Liver (tissue), 9 donors: ENCODE measurements around the gene SSR3. TPM values are rescaled to one million over a fixed set of nuclear protein-coding genes. Genes with fewer than 3 reads are reported as not detected.
"Not testable (repeated sequence)": the region's sequence is repeated elsewhere in the genome, so short reads cannot be mapped to it uniquely, and the experiment has no call there.

Source experiments
- DNase-seq: peaks from one replicate; pipeline ENCODE4 v3.0.0-alpha.2; 2017; ENCODE audit warnings: low spot score
- H3K27ac ChIP-seq, 2 donors: one replicate each; pipeline ENCODE4 v1.7.0; 2013; ENCODE audit warnings: inconsistent platforms in 2 of 2, low read length in 2 of 2, control low read depth in 1 of 2, low read depth in 1 of 2, mild to moderate bottlenecking in 1 of 2
- H3K27me3 ChIP-seq, 4 donors: one replicate each; pipeline versions ENCODE4 v1.6.1 to v1.7.0; 2013; ENCODE audit warnings: low read length in 3 of 4, inconsistent platforms in 1 of 4, mild to moderate bottlenecking in 1 of 4, moderate library complexity in 1 of 4; ENCODE audit not compliant: control insufficient read depth in 4 of 4, insufficient read depth in 4 of 4
- H3K36me3 ChIP-seq, 4 donors: one replicate each; pipeline versions ENCODE4 v1.6.1 to v1.7.0; 2013; ENCODE audit warnings: low read length in 3 of 4, mild to moderate bottlenecking in 3 of 4, low read depth in 1 of 4, moderate library complexity in 1 of 4; ENCODE audit not compliant: control insufficient read depth in 4 of 4, insufficient read depth in 3 of 4
- H3K4me1 ChIP-seq, 4 donors: one replicate each; pipeline versions ENCODE4 v1.6.1 to v1.7.0; 2013; ENCODE audit warnings: low read length in 3 of 4, mild to moderate bottlenecking in 3 of 4, moderate library complexity in 1 of 4; ENCODE audit not compliant: control insufficient read depth in 4 of 4, insufficient read depth in 4 of 4
- H3K4me3 ChIP-seq, 3 donors: one replicate each; pipeline versions ENCODE4 v1.6.1 to v1.7.0; 2013; ENCODE audit warnings: low read length in 3 of 3, control low read depth in 1 of 3, low read depth in 1 of 3, mild to moderate bottlenecking in 1 of 3
- H3K9ac ChIP-seq, 2 donors: one replicate each; pipeline ENCODE4 v1.7.0; 2013; ENCODE audit warnings: low read length in 2 of 2, mild to moderate bottlenecking in 2 of 2, moderate library complexity in 2 of 2, control low read depth in 1 of 2, low read depth in 1 of 2
- H3K9me3 ChIP-seq, 4 donors: one replicate each; pipeline versions ENCODE4 v1.6.1 to v1.7.0; 2013; ENCODE audit warnings: low read length in 3 of 4; ENCODE audit not compliant: control insufficient read depth in 4 of 4
- EGR1 ChIP-seq, 2 donors: IDR thresholded peaks; 2 replicates each; pipeline ENCODE4 v1.6.1; 2016 to 2018; ENCODE audit warnings: antibody characterized with exemption in 2 of 2, low read depth in 2 of 2
- FOXA1 ChIP-seq: IDR thresholded peaks from 2 replicates; pipeline ENCODE4 v1.6.1; 2016; ENCODE audit warnings: antibody characterized with exemption
- GABPA ChIP-seq, 2 donors: IDR thresholded peaks in 1 of 2; conservative IDR thresholded peaks in 1 of 2; 2 replicates each; pipeline ENCODE4 v1.6.1; 2016; ENCODE audit warnings: antibody characterized with exemption in 2 of 2, mild to moderate bottlenecking in 1 of 2, moderate library complexity in 1 of 2
- HNF4A ChIP-seq, 2 donors: conservative IDR thresholded peaks; 2 replicates each; pipeline ENCODE4 v1.6.1; 2016; ENCODE audit warnings: antibody characterized with exemption in 2 of 2, mild to moderate bottlenecking in 2 of 2
- HNF4G ChIP-seq: IDR thresholded peaks from 2 replicates; pipeline ENCODE4 v1.6.1; 2016; ENCODE audit warnings: antibody characterized with exemption
- JUND ChIP-seq, 2 donors: IDR thresholded peaks; 2 replicates each; pipeline ENCODE4 v1.6.1; 2016; ENCODE audit warnings: antibody characterized with exemption in 2 of 2
- NR2F2 ChIP-seq: IDR thresholded peaks from 2 replicates; pipeline ENCODE4 v1.6.1; 2016; ENCODE audit warnings: antibody characterized with exemption
- RAD21 ChIP-seq, 2 donors: IDR thresholded peaks; 2 replicates each; pipeline ENCODE4 v1.6.1; 2016; ENCODE audit warnings: antibody characterized with exemption in 2 of 2, mild to moderate bottlenecking in 2 of 2
- RXRA ChIP-seq, 2 donors: IDR thresholded peaks; 2 replicates each; pipeline ENCODE4 v1.6.1; 2017 to 2018; ENCODE audit warnings: antibody characterized with exemption in 2 of 2, mild to moderate bottlenecking in 1 of 2
- SP1 ChIP-seq: IDR thresholded peaks from 2 replicates; pipeline ENCODE4 v1.6.1; 2018; ENCODE audit warnings: antibody characterized with exemption, mild to moderate bottlenecking
- TAF1 ChIP-seq: conservative IDR thresholded peaks from 2 replicates; pipeline ENCODE4 v1.6.1; 2016; ENCODE audit warnings: antibody characterized with exemption, mild to moderate bottlenecking
- YY1 ChIP-seq: IDR thresholded peaks from 2 replicates; pipeline ENCODE4 v1.6.1; 2016; ENCODE audit warnings: antibody characterized with exemption, mild to moderate bottlenecking
- ZBTB33 ChIP-seq: IDR thresholded peaks from 2 replicates; pipeline ENCODE4 v1.6.1; 2016; ENCODE audit warnings: antibody characterized with exemption
- WGBS: extraction: QIAGEN DNeasy Blood & Tissue Kit; methylation state at CpG from one replicate; pipeline ENCODE4 v1.1.7; 2013; 5-methylcytosine and 5-hydroxymethylcytosine counted together
- polyA plus RNA-seq, 2 donors: library from polyadenylated mRNA; stranded (reverse) in 1 of 2; unstranded in 1 of 2; fragments of 200-250 nt in 1 of 2; fragments of >200 nt in 1 of 2; fragmentation: Nextera tagmentation in 1 of 2; extraction: Ambion mirVana in 1 of 2; gene quantifications; one replicate each; pipeline versions ENCODE4 v1.2.1 to v1.2.3, GENCODE V29; 2013 to 2015
- total RNA-seq, 2 donors: library from RNA; depleted of rRNA; stranded (reverse); fragments of >200 nt; gene quantifications; one replicate each; pipeline ENCODE4 v1.2.3, GENCODE V29; 2014
- TF ChIP-seq, protein P1 (sequence below): IDR thresholded peaks from 2 replicates; pipeline ENCODE4 v1.6.1; 2016; ENCODE audit warnings: antibody characterized with exemption
- TF ChIP-seq, protein P2 (sequence below): IDR thresholded peaks from 2 replicates; pipeline ENCODE4 v1.6.1; 2016; ENCODE audit warnings: antibody characterized with exemption
- TF ChIP-seq, protein P3 (sequence below): IDR thresholded peaks from 2 replicates; pipeline ENCODE4 v1.6.1; 2016; ENCODE audit warnings: antibody characterized with exemption, mild to moderate bottlenecking
- donor health status: healthy.
- donor health status: healthy.
- donor health status: healthy.
- donor health status: healthy.
- donor health status: healthy.

The SSR3 gene
- total and polyA plus RNA-seq, 4 donors, result 63.7 to 168 (median 115) TPM

DNA sequence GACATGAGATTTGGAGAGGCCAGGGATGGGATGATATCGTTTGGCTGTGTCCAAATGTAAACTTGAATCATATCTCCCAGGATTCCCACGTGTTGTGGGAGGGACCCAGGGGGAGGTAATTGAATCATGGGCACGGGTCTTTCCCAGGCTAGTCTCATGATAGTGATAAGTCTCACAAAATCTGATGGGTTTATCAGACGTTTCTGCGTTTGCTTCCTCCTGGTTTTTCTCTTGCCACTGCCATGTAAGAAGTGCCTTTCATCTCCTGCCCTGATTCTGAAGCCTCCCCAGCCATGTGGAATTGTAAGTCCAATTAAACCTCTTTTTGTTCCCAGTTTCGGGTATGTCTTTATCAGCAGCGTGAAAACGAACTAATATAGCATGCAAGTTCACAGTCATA lies 7.6 kb upstream of the SSR3 start:
- H3K4me3 ChIP-seq, DNase-seq, H3K36me3 ChIP-seq, H3K9ac ChIP-seq, H3K9me3 ChIP-seq, H3K27me3 ChIP-seq, H3K27ac ChIP-seq: not testable (repeated sequence)
- H3K4me1 ChIP-seq, result peaks cover 0 to 12% (median 7%) of the 10 kb centered on the region in 4 donors
- 88% methylated on average over 8 of the region's 8 CpGs for WGBS

GRCh38 chr3:156561533-156561932 lies 6.6 kb upstream of the SSR3 start:
- no peak overlapping the region for H3K4me3 ChIP-seq
- WGBS, result 87% methylated on average over 2 of the region's 2 CpGs
- H3K9me3 ChIP-seq, result no peaks in the 10 kb centered on the region
- H3K4me1 ChIP-seq, result peaks cover 0 to 12% (median 7%) of the 10 kb centered on the region in 4 donors
- H3K27ac ChIP-seq, result no peak overlapping the region
- TF ChIP-seq GABPA (IDR thresholded peaks at IDR 0.05 in 1 of 2, conservative IDR thresholded peaks at IDR 0.05 in 1 of 2) (no peak), FOXA1 (no peak), TAF1 (no peak), JUND (IDR thresholded peaks at IDR 0.05) (no peak), SP1 (no peak), HNF4A (conservative IDR thresholded peaks at IDR 0.05) (no peak), YY1 (no peak), RAD21 (IDR thresholded peaks at IDR 0.05) (no peak), HNF4G (no peak), RXRA (IDR thresholded peaks at IDR 0.05) (no peak), EGR1 (IDR thresholded peaks at IDR 0.05; ENCODE audit: low read depth in 2 of 2) (no peak), NR2F2 (no peak), ZBTB33 (no peak)
- TF ChIP-seq, protein P1, sequence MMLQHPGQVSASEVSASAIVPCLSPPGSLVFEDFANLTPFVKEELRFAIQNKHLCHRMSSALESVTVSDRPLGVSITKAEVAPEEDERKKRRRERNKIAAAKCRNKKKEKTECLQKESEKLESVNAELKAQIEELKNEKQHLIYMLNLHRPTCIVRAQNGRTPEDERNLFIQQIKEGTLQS, result no peak
- TF ChIP-seq, protein P2, sequence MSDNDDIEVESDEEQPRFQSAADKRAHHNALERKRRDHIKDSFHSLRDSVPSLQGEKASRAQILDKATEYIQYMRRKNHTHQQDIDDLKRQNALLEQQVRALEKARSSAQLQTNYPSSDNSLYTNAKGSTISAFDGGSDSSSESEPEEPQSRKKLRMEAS, result no peak
- TF ChIP-seq, protein P3, sequence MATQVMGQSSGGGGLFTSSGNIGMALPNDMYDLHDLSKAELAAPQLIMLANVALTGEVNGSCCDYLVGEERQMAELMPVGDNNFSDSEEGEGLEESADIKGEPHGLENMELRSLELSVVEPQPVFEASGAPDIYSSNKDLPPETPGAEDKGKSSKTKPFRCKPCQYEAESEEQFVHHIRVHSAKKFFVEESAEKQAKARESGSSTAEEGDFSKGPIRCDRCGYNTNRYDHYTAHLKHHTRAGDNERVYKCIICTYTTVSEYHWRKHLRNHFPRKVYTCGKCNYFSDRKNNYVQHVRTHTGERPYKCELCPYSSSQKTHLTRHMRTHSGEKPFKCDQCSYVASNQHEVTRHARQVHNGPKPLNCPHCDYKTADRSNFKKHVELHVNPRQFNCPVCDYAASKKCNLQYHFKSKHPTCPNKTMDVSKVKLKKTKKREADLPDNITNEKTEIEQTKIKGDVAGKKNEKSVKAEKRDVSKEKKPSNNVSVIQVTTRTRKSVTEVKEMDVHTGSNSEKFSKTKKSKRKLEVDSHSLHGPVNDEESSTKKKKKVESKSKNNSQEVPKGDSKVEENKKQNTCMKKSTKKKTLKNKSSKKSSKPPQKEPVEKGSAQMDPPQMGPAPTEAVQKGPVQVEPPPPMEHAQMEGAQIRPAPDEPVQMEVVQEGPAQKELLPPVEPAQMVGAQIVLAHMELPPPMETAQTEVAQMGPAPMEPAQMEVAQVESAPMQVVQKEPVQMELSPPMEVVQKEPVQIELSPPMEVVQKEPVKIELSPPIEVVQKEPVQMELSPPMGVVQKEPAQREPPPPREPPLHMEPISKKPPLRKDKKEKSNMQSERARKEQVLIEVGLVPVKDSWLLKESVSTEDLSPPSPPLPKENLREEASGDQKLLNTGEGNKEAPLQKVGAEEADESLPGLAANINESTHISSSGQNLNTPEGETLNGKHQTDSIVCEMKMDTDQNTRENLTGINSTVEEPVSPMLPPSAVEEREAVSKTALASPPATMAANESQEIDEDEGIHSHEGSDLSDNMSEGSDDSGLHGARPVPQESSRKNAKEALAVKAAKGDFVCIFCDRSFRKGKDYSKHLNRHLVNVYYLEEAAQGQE, result no peak
- DNase-seq, result no peak
- H3K27me3 ChIP-seq, result no peaks in the 10 kb centered on the region
- no peaks in the 10 kb centered on the region for H3K36me3 ChIP-seq
- H3K9ac ChIP-seq, result no peak overlapping the region
